NCI-H748 (cell line): ENCODE measurements around the gene CYRIA.

ENCODE experiments used
- DNase-seq: peaks from one replicate; lab custom pipeline; 2025; ENCODE audit not compliant: unreplicated experiment; lab: John Stamatoyannopoulos, UW

The CYRIA gene

DNA sequence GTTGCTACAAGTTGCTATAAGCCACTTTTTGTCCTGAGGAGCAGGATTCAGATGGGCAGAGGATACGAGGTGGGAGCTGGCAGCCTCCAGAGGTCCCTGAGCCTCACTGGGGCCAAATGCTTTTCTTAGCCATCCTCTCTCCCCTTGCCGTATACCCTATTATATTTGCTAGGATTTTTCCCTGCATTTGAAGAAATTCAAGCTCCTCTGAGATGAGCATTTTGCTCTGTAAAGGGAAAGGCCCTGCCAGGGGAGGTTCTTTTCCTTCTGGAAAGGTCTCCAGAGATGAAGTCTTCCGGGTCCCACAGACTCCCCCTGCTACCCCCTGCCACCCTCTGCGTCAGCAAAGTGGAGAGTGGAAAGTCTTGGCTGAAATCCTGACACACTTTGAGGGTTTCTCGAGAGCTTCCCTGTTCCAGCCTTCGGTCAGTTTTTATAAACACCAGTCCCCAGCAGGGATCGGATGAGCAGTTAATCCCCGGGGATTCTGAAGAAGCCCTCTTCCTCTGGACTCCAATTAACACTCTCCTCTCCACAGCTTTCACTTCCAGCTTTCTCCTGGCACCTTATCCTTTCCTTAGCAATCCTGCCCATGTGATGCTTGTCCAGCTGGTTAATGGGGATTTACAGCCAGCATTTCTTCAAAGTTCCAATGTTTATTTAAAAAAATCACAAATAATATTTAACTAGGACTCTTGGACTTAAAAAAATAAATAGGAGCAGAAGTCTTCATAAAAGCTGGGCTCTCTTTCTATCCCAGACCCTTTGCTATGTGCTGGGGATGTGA is 13.1 kb downstream of the CYRIA start:
- DNase-seq = no peak

DNA sequence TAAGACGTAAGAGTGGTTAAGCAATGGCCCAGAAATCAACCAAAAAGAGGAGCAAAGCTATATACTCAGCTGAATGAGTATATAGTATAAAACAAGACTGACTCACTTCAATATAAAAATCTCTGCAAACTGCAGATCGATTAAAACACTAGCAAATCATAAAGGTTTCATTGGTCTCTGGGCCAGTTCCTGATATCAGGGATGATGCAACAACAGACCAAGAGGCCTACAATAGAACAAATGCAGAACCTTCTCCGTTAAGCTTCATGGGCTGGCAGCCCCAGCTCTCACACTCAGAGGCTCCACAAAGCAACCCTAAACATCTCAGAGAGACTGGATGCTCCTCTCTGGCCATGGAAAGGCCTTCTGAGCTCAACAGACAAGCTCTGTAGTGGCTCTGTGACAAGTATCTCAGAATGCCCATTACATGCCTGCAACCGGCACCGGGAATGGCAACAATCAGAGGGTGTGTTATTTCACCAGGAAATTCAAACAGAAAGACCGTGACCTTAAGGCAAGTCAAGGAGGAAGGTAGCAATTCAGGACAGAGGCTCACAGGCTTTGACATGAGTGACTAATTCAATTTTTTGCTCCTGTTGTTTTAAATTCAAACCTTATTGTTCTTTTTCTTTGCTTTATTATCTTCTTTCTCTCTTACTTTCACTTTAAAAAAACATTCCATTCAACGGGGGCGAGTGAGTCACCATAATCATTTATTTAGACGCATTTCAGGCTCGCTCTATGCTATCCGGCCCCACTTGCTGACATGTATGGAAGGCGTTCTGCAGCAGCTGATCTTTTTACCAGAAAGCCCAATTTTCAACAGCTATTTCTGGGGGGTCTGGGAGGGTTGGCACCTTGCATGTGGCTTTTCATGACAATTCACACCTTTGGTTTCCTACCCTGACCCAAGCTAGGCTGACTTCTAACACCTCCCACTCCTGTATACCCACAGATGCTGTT is 15.1 kb downstream of the CYRIA start:
- DNase-seq = no peak

DNA sequence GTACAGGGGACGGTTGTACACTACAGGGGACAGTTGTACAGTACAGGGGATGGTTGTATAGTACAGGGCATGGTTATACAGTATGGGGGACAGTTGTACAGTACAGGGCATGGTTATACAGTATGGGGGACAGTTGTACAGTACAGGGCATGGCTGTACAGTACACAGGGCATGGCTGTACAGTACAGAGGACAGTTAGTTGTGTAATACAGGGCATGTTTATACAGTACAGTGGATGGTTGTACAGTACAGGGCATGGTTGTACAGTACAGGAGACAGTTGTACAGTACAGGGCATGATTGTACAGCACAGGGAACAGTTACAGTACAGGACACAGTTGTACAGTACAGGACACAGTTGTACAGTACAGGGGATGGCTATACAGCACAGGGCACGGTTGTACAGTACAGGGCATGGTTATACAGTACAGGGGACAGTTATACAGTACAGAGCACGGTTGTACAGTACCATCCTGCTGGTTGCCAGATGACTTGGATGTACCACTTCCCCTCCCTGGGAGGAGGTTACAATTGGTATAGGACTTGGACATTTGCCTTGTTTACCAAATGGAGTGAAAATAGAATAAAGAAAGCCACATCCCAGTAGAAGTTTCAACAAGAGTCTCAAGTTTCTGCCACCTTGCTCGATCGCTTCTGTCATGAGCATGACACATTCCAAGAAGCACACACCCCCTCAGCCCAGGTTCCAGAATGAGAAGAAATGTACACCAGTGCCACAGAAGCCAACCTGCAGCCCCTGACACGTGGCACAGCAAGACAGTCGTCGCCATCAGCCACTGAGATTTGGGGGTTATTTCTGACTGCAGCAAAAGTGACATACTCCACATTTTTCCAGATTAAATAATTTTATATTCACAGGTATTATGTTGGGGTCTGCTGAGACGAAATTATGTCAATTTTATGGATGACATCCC is 16.0 kb downstream of the CYRIA start:
- no peak for DNase-seq

DNA sequence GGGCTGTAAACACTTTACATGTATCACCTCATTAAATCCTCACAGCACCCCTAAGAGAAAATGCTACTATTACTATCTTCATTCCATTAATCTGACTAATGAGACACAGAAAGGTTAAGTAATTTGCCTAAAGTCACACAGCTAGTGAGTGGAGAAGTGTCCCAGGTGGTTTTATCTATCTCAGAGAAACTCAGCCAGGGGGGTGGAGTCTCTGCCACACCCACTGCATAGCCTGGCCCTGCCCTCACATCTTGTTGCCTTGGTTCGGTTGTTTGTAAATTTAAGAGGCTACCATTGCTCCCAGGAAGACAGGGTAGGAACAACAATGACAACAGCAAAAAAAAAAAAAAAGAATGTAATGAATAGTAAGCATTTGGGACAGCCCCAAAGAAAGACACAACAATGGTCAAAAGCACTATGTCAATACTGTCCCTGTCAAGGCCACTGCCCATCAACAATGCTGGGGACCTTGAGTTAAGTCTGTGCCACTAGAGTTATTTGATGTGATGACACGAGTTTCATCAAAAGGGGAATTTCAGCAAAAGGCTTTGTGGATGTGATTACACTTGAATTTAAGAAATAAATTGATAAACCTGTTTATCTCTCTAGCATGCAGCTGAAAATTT is 17.5 kb downstream of the CYRIA start:
- no peak for DNase-seq

DNA sequence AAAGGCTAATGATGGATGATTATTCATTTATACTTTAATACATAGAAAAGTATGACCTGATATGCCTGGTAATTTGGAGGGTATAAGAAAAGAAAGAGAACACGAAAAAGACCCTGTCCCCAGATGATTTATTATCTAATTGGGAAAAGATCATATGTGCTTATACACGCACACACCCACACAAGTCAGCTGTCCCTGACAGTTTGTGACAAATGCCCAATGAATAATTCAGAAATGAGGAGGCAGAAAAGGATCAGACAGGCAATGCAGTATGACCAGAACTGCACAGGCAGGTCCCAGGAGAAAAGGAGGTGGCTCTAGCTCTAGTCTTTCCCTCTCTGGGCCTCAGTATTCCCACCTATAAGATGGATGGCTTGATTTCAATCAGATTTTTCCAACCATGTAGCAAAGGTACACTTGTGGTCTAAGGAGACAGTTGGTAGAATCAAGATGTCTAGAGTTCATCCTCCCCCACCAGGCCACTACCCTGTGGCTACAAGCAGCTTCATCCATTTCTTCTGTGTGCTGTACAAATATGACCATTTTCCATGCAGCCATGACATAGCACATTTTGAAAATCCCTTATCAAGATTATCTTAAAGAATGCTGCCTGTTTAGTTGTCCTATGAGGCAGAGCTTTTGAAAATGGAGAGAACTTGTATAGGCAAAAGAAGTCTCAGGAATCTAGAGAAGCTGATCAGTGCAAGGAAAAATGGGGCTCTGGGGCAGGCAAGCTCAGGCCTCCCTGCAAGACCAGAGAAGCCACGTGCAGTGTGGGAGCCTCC is 19.7 kb downstream of the CYRIA start:
- DNase-seq = no peak

DNA sequence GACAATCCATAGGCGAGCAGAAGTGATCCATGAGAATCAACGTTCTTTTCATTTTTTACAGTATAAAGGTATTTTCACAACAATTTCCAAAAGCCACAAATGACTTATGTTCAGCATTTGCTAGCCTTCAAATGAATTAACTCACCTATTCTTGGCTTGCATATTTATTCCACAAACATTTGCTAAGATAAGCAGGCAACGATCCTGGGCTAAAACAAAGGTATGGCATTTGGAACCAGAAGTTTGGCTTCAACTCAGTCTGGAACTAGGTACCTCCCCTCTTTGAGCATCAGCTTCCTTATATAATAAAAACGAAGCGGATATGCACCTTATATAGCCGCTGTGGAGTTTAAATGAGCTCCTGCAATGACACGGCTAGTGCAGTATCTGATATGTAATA is 20.5 kb downstream of the CYRIA start:
- no peak for DNase-seq

DNA sequence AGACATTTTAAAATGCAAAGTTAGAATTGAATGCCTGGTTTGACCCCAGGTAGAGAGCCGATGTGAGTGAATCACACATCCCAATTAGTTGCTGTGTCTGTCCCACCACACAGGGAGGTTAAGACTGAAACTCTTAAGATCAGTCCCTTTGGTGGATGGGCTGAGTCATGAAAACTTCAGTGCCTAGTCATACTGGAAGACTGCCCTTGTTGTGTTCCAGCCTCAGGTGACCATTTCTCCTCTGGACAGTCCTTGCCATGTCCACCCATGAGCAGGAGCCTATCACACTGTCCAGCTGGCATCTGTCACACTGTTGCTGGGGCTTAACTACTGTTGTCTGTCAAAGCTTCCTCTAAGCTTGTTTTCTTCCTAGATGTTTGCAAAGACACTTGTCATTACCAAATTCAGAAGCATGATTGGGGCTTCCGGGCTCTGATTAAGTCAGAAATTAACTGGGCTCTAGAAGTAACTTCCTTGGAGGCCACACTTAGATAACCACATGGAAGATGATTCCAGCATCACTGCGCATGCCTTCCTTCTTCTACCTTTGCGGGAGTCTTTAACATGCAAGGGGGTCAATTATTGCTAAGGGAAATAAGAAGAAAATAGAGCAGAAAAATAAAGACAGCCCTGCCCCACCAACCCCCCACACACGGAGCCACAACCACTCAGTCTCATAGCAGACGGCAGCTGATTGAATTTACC is 21.3 kb downstream of the CYRIA start:
- no peak for DNase-seq

DNA sequence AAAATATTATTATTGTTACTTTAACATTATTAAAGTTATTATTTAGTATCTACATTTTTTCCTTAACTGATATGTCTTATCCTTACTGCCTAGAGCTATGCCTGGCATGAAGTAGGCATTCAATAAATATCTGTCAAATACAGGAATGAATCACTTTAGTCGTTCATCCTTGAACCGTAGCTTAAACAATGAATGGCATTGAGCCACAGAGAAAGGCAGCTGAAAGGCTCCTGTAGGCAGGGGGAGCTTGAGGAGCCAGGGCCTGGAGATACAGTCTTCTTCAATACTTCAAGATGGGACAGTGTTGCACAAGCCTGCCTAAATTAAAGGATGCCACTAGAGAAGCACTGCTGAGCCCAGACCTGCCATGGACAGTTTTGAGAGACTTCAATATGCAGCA is 22.5 kb downstream of the CYRIA start:
- DNase-seq = no peak

DNA sequence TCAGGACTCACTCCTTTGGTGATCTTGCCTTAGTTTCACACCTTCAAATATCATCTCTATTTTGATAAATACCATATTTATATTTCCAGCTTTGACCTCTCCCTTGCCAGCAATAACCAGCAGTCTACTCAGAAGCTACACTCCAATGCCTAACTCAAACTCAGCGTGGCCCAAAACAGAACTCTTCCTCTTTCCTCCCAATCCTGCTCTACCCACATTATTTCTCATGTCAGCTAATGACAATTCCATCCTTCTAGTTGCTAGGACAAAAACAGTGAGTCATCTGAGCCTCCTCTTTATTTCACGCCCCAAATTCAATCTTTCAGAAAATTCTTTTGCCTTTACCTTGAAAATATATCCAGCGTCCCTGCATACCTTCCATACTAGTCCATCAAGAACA is 23.5 kb downstream of the CYRIA start:
- DNase-seq = no peak

DNA sequence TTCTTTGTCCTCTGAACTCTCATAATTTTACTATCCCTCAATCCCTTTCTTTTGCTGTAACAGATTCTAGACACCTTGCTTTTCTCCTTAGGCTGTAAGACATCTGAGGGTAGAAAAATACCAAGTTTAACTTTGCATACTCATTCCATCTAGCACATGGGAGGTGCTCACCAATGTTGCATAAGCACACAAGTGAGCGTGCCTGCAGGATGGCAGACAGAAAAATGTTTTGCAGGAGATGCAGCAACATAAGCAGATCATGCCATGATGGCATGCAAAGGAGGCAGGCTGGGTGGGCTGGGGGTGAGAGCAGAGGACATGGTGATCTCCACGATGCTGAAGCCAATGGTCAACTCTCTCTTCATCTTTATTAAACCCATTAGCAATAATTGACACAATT is 24.1 kb downstream of the CYRIA start:
- DNase-seq = no peak

DNA sequence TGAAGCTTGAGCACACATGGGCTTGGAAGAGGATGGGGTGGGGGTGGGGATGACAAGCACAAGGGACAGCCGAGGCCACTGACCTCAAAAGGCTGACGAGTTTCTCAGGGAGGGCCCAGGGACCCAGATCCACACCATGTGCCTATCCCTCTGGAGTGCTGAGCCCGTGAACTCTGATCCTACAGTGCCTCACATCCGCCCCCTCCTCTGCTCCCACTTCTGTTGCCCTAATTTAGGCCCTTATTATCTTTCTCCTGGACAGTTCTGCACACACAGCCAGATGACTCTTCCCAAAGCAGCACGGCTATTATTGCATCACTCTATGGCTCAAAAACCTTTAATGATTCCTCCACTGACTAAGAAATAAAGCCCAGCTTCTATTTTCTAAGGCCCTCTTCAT is 24.8 kb downstream of the CYRIA start:
- DNase-seq = no peak

DNA sequence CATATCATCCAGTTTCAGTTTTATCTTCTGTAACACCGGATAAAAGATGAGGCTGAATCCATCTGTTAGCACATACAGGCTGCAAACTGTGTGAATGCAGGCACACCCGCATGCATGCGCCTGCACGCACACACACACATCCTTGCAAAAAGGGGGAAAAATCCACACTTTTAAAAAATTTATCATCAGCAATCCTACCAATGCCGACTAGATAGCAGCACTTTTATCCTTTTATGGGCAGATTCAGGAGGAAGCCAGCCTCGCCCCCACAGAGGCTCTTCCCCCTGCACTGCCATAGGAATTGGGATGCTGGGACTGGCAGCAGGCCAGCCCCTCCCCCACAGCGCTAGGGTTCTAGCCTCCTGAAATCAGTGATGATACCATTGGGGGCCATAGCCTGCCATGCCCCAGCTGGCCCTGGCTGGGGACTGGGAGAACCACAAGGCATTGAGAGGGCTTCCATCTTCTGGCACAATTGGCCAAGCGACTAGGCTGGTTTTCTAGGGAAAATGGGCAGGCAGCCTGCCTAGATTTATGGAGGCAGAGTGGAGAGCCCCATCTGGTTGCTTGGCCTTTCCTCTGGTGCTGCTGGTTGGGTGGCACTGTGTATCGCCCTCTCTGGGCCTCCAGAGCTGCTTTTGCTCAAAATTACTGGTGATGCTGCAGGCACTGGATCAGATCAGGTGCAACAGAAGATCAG is 25.5 kb downstream of the CYRIA start:
- DNase-seq = no peak

DNA sequence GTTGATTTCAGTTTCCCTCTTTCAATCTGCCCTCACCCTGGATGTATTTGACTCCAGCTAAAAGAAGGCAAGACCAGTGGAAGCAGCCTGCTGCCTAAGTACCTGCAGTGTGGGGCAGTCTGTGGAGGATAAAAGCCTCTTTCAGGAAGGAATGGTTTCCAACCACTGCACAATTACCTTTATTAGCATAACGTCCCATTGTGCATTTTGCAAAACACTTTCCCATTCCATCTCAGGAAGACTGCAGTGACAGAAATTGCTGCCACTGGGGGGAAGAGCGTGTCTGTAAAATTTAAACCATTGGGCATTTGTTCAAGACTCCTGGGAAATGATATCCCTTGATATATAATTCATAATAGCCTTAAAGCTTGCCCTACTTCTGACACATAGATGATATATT is 26.2 kb downstream of the CYRIA start:
- DNase-seq = no peak

DNA sequence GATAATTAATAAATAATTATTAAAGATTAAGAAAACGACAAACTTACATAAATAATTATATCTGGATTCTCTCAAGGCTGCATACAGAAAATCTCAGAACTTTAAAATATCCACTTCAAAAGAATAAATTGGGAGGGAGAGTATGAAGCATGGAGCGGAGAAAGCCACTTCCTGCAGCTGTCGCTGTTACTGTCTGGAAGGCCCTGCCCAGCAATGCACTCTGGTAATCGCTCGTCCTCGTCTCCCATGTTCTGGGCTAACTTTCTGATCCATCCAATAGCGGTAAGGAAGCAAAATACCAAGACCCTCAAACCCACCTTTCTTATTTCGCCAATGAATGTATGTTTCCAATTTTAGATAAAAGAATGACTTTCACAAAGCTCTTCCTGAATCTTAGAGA is 26.7 kb downstream of the CYRIA start:
- DNase-seq = no peak

DNA sequence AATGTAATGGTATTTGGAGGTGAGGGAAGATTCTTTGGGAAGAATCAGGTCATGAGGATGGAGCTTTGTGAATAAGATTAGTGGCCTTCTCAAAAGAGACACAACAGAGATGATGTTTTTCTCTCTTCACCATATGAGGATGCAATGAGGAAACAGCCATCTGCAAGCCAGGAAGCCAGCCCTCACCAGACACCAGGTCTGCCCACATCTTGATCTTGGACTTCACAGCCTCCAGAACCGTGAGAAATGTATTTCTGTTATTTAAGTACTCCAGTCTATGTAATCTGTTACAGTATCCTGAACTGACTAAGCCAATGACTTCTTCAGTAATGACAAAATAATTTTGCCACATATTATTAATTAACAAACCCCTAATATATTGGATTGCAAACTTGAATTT is 28.3 kb downstream of the CYRIA start:
- DNase-seq = no peak

DNA sequence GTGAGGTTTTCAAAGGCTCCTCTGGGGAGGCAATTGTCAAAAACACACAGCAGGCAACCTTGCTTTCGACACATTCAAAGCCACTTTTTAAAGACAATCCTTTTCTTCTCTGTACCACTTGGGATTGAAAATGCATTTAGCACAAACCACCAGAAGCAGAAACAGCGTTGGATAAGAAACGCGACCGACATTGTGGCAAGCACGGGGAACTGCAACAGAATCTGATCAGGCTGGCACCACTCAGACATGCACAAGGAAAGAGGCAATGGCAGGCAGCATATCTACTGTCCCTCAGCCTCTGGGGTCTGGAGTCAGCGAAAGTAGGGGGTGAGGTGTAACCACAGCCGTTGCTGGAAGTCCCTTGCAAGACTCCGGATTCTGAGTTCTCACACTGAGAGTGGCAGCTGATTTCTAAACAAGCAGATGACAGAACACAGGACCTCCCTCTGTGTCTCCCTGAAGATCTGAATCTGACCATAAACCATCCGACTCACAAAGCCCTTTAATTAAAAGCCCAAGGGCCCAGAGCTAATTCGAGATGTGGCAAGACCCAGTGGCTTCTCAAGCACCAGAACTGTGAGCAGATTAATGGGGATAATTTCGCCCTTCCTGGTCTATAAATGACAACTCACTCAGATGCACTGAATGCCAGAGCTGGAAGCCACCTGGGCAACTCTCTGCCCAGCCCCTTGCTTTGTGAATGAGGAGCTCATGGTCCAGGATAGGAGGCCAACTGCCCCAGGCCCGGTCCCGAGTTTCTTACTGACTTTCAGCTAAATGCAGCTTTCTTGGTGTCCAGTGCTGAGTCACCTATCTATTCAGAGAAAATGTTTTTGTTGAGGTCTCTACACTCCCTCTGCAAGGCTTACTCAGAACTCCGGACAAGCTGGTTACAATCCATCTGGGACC is 29.6 kb downstream of the CYRIA start:
- DNase-seq = no peak

DNA sequence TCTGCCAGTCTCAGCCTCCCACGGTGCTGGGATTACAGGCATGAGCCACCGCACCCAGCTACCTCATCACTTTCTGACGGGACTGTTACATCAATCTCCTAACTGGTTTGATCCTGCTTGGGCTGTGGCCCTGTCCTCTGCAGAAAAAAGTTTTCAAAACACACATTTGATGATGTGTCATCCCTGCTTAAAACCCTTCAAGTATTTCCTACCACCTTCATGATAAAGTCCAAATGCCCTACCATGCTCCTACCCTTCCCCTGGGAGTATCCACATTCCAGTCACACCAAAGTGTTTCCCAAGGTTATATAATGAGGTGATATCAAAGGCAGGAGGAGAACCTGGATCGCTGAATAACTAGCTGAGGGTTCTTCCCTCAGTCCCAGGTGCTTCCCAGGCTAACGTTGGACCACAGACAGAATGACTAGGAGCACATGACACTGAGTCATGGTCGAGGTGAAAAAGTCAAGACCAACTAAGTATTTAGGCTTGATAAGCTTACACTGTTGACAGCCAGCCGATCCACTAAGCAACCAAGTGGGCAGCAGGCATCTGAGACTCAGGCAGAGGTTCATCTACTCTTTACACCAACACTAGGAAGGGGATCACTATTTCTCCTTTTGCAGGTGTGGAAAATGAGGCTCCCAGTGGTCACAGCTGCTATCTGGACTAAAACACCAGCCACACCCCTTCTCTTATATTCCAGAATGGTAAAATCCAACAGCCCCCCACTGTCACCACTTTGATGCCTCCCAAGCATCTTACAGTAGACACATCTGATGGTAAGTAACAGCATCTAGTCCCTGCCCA is 31.8 kb downstream of the CYRIA start:
- no peak for DNase-seq
